HG03575 (cell line): ENCODE data around the gene PSMD1.
"Not testable (repeated sequence)": the region's sequence is repeated elsewhere in the genome, so short reads cannot be mapped to it uniquely, and the experiment has no call there.

Source experiments
- ATAC-seq: cut with Tn5 transposase; IDR thresholded peaks from one replicate; pipeline ENCODE4 v1.9.1; 2021; ENCODE audit not compliant: unreplicated experiment, insufficient number of reproducible peaks, low FRiP score; ENCODE audit errors: extremely low read depth

The PSMD1 gene

DNA sequence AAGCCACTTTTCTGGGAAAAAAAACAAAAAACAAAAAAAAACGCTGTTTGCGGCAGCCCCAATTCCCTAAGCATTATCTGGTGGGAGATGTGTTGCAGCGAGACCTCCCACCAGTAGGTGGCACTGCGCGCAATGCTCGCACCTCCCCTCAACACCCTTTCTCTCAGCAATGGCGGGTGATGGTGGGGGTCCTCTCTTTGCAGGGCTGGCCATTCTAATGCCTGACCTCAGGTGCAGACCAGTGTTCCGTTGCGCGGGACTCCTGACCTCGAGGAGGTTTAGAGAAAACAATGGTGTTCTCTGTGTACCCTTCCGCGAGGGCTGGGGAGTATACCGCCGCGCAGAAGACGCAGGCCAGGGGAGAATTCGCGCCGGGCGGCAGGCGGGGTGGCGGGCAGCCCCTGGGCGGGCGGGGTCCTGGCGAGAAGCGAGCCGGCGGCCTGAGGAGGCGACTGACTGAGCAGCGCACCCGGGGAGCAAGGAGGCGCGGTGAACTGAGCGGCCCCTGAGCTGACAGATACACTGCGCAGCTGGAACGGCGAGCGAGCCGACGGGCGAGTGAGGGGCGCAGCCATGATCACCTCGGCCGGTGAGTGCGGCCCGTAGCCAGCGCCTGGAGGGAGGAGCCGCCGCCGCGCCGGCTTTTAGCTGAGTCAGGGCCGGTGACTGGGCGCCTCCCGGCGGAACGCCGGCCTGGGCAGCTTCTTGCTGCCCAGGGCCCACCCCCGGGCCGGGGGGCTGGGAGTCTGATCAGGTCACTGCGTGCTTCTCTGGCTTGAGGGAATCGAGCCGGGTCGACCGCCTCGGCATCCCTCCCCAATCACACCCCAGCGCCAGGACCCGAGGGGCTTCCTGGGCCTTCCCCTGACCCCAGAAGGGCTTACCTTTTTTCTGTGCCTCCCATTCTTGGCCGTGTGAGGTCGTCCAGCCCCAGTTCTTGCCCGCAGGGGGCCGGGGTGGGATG, at the start of gene PSMD1:
Gene PSMD1, plus strand, starts transcription at position 415 of the 964 bp plus-strand sequence. Its CDS starts 159 bp downstream, at position 574.
- peak; percentile 51 for ATAC-seq

DNA sequence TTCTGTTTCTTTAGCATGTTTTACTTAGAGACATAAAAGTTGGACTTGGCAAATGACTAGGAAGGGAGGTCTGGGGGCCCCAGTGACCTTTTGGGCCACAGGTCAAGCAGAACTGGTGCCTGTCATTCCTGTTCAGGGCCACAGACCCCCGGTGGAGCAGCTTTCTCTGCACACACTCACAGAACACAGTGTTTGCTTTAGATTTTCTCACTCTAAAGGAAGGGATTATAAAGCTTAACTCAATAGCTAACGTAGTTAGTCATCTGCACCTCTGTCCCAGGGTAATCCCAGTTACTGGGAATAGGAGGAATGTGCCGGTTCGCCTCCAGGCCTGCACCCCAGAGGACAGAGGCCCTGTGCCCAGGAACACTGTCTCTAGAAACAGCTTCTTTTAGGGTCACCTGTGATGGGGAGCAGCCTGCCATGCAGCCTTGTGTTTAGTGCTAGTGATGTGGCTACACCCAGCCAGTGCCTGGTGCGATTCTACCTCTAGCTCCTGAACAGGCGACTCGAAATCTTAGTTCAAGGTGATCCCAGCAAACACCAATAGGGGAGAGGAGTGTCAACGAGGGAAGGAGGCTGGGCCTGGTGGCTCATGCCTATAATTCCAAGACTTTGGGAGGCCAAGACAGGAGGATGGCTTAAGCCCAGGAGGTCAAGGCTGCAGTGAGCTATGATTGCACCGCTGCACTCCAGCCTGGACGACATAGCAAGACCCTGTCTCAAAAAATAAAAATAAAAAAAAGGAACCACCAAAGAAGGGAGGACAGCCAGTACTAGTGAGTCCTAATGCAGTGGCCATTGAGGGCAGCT, 49.2 kb upstream of the PSMD1 start:
- no peak for ATAC-seq

DNA sequence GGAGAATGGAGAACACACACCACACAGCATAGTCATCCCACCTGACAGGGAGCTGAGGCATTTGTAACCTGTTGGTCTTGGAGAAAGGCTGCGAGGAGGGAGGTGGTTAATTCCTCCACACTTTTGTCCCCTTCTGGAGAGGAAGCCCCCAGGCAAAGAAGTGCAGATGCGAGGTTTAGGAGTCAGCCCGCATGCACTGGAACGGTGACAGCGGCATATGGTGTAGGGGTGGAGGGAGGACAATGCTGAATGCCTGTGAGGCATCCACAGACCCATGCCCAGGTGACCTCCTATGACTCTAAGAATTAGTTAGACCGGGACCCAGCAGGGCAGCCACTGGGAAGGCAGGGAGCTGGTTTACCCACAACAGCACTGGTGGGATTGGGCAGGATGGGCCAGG, 48.5 kb upstream of the PSMD1 start:
- no peak for ATAC-seq

DNA sequence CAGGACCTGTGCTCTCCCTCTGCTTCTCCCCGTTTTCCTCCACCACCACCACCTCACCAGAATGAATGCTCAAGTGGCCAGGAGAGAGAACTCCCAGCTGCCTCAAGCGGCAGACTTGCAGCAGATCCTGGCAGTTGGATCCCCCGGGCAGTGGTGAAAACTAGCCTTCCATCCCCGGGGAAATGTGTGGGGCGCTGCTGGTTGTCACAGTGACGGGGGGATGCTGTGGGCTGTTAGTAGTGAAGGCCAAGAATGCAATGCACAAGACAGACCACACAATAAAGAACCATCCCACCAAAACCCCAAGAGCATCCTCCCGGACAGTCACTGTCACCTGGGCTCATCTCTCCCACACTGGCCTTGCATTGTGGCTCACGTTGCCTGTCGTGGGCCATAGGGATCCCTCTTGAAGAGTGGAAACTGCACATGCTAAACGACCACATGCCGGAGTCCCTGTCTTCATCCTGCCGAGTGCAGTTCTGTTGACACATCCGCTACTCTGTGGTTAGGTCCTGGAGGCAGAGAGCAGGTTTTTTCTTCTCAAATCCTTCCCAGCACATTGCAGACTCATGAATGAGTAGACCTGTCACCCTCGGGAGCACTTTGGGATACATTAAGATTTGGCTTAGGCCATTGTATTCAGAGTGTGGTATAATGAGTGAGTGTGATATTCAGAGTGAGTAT, 47.3 kb upstream of the PSMD1 start:
- no peak for ATAC-seq

DNA sequence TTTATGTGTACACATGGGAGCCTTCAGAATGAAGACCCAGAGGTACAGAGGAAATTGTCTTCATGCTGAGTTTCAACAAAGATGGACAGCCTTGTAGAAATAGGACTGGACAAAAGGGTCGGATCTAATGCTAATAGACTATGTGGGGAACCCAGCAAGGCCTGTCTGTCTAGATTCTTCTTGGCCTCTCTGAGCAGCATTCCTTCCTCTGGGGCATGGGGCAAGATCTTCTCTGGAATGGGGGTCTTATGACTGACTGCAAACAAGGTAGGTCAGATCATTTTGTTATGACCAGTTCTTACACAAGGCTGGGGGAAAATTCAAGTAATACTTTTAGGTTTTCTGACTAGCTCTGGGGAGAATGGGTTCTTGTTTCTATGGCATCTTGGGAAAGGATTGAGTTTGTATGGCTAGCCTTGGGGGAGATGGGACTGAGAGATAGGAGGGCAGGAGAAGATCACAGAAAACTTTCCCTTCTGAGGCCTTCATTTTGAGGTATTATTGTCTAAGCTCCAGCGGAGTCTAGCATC, 46.4 kb upstream of the PSMD1 start:
- no peak for ATAC-seq

DNA sequence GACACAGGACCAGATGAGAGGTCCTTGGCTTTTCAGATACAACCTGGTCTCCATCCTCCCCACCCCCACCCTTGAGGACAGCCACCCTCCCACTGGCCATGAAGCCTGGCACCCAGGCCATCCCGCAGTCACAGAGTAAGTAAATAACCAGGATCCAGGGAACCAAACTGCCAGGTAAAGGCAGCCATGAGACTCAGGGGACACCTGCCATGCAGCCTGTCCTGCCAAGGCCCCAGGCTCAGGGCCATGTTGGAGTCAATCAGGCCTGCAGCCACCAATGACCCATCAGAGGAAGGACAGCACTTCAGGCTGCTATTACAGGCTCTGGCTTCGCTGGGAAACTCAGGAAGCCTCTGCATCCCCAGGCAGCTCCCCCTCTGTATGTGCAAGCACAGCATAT, 45.1 kb upstream of the PSMD1 start:
- ATAC-seq = no peak

DNA sequence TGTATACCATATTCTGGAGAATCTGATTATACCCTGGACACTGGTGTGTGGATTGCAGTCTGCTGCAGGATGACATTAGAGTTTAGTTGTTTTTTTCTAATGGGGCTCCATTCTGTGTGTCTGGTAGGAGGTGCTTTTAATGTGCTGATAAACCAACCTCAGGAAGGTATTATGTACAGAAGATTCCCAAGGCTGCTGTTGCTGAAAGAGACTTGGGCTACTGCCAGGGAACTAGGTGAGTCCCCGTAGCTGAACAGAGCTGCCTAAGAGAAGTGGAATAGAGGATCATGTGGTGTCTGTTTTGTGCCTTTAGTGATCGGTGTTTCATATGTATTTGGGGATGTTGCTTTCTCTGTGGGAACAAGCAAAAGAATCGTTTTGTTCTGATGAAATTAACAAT, 44.2 kb upstream of the PSMD1 start:
- ATAC-seq = no peak

DNA sequence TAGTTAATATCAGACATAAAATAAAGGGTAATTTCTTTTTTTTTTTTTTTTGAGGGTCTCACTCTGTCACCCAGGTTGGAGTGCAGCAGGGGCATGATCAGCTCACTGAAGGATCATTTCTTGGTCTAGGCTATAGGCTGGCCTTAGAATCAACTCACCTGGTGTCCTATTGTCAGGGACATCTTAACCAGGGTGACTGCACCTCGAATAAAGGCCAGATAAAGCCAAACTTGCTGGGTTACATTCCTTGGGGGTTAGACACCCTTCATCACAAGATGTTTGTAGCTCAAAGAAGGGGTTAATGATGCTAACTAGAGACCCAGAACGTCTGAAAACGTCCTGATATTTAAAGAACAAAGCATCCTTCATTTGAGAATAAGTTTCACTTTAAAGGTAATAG, 42.8 kb upstream of the PSMD1 start:
- ATAC-seq = no peak

DNA sequence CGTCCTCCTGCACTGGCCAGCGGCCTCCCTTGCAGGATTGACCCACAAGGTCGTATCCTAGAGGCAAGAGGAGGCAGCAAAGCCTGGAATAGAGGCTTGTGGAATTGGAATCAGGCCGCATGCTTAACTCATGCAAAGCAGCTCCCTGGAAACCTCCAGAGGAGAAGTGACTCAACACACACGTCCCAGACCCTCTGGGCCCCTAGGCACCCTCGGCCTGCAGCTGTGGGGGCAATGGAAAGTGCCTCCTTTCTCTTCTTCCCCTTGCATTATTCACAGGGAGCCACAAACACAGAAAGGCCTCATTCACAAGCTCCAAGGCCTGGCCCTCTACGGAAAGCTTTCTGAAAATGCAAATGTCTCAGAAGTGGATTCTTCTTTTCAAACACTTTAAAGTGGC, 41.2 kb upstream of the PSMD1 start:
- ATAC-seq = no peak

DNA sequence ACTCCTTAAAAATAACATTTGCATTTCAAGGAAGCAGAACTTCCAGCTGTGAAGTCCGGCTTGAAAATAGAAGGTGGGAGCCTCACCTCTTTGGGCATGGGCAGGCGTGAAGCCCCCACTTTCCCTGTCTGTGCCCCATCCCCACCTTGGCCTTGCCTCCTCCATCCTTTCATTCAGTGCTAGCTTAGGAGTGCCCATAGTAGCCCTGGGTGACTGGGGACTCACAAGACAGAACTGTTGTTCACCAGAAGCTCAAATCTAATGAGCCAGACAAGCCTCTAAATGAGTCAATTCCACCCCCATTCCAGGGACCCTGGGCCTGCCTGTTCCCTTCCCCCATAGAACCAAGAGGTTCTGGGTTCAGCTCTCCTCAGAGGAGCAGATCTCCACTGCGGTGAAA, 40.7 kb upstream of the PSMD1 start:
- ATAC-seq = no peak

DNA sequence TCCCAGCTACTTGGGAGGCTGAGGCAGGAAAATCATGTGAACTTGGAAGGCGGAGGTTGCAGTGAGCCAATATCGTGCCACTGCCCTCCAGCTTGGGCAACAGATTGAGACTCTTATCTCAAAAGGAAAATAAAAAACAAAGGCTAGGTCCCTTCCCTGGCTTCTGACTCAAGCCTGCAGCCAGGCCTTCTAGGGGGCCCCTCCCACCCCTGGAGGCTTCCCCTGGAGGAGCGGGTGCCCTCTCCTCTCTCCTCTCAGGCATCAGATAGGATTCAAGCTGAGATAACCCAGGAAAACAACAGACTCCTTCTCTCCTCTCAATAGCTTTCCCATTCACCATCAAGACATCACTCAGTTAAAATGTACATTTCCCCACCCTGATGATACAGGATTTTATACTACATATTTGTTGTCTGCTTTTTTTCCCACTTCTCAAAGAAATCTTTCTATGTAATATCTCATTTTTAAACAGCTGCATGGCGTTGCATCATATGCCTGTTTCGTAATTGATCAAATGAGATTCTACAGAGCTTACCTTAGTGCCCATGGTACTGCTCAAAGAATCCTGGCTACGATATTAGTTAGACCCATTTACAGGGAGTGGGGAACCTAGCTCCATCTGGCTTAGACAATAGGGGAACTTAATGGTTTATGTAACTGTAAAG, 40.0 kb upstream of the PSMD1 start:
- no peak for ATAC-seq

DNA sequence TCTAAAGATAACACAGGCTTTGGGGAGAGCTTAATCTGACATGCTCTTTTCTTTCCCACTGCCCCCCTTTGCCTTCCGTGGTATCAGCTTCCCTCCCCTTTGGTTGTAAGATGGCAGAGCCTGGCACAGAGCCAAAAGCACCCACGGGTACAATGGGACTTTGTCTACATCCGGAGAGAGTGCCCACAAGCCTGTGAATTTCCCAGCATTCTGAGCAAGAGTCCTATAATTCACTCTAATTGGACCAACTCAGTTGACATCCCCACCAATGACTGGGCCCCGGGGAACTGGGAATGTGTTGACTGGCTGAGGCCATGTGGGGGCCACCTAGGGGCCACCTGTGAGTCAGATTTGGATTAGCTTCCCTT, 39.5 kb upstream of the PSMD1 start:
- ATAC-seq = no peak

DNA sequence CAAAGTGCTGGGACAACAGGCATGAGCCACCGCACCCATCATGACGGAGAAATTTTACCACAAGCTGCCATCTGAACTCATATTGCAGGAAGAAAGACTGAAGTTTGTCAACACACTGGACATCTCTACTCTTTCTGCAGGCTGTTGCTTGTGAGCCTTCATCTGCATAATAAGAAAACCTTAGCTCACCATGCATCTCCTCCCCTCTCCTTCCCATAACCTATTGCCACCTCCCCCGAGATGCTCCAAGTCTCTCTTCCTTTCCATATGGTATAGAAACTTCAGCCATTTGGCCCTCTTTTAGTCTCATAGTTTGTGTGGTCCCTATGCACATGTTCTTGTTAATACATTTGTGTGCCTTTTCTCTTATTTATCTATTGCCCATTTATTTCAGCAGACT, 38.5 kb upstream of the PSMD1 start:
- ATAC-seq = no peak

DNA sequence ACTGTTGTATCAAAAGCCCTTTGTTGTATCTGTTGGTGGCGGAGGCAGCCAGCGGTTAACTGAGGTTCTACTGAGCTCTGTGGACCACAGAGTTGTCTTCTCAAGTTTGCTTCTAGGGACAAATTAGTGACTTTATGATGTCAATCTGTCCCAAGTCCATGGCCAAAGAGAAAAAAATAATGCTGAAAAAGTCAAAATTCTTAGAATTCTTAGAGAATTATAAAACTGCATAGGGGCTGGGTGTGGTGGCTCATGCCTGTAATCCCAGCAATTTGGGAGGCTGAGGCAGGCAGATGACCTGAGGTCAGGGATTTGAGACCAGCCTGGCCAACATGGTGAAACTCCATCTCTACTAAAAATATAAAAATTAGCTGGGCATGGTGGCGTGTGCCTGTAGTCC, 31.6 kb upstream of the PSMD1 start:
- not testable (repeated sequence) for ATAC-seq

DNA sequence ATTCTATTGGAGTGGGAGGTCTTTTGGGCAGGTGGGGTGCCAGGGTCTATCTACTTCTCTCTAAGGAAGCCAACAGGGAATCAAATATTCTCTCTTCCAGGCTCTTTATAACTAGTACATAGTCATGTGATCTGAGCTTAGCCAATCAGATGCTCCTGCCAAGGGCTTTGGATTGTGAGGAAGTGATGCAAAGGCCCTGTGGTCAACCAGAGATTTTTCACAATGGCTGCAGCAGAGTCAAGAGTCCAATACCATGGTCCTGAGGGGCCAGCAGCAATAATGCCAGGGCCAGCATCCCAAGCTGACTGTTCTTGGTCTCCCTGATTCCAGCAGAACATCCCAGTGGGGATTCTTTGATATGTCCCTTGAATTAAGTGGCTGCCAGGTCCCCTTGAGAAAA, 27.8 kb upstream of the PSMD1 start:
- ATAC-seq = no peak

DNA sequence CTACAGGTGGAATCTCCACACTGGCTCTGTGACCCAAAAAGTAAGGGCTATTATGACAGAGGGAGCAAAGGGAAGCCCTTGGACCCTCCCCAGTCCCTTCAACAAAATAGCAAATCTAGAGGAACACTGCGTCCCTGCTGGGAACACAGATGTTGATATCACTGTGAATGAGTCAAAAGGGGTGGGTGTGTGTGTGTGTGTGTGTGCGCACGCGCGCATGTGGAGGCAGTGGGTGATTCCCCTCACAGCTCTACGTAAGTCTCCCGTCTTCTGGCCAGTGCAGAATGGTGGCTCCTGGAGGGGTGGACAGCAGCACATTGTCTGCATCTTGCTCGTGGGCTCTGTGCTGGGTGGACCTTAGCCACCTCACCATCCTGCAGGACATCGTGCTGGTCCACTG, 27.1 kb upstream of the PSMD1 start:
- no peak for ATAC-seq

DNA sequence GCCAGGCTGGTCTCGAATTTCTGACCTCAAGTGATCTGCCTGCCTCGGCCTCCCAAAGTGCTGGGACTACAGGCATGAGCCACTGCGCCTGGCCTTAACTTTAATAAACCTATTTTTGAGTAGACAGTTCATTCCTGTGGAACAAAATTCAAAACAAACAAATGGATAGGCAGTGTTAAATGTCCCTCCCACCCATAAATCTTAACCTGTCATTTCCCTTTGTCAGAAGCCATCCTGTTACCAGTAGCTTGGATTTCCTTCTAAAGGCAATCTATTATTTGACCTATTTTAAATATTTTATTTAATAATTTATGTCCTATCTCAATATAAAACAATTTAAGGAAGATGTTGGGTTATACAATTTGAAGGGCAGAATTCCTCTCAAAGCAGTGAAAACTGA, 25.9 kb upstream of the PSMD1 start:
- ATAC-seq = no peak

DNA sequence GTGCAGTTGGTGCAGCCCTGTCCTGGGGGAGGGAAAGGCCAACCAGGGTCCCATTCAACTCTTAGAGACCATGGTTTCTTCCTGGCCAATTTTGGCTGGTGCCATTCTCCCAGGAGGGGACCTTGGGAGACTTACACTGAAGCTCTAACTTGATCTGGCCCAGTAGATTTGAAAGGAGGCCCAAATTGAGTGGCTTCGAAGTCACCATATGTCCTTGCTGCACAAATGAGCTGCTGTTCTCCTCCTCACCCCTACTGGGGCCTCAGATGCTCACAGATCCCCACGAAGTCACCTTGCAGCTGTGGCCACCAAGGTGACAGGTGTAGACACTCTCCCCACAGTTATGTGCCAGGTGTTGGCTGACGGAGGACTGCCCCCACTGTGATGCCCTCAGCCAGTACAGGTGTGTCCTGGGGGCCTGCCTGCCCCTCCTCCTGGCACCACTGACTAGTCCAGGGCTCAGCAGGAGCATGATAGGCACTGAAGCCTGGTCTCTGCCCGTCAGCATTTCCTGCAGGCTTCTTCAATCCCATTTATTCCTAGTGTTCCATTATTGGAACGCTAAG, 24.0 kb upstream of the PSMD1 start:
- no peak for ATAC-seq
